SK-N-SH treated with all-trans-retinoic acid at 6 μM for 48 hours (cell line): Measurements from ENCODE around the gene MAP1S.

Experiments used
- ATAC-seq: fragments of 200-7000 bp; cut with Tn5 transposase; 3 replicates; pipeline ENCODE4 v1.9.1; 2020; ENCODE audit warnings: mild to moderate bottlenecking, moderate library complexity
- BACH2 ChIP-seq: fragments of 250-450 bp; sonication (Bioruptor Pico); IDR thresholded peaks from 2 replicates; pipeline ENCODE4 v1.9.0; 2021; ENCODE audit warnings: mild to moderate bottlenecking, borderline replicate concordance
- CREB5 ChIP-seq: fragments of 250-450 bp; sonication (Bioruptor Pico); IDR thresholded peaks from 2 replicates; pipeline ENCODE4 v1.5.1; 2020; ENCODE audit warnings: low read depth, mild to moderate bottlenecking, moderate library complexity
- CSDC2 ChIP-seq: fragments of 250-450 bp; sonication (Bioruptor Pico); IDR thresholded peaks from 2 replicates; pipeline ENCODE4 v1.5.0; 2020; ENCODE audit warnings: mild to moderate bottlenecking, moderate library complexity
- GLIS3 ChIP-seq: fragments of 250-450 bp; sonication (Bioruptor Pico); IDR thresholded peaks from 2 replicates; pipeline ENCODE4 v1.5.0; 2020; ENCODE audit warnings: mild to moderate bottlenecking, moderate library complexity
- ISL1 ChIP-seq: fragments of 250-450 bp; sonication (Bioruptor Pico); IDR thresholded peaks from 2 replicates; pipeline ENCODE4 v2.1.2; 2022; ENCODE audit warnings: mild to moderate bottlenecking, moderate library complexity
- OSR1 ChIP-seq: fragments of 250-450 bp; sonication (Bioruptor Pico); IDR thresholded peaks from 2 replicates; pipeline ENCODE4 v1.8.0; 2022; ENCODE audit warnings: moderate library complexity, mild to moderate bottlenecking, inconsistent platforms
- RARB ChIP-seq: fragments of 250-450 bp; sonication (Bioruptor Pico); IDR thresholded peaks from 2 replicates; pipeline ENCODE4 v1.8.0; 2021; ENCODE audit warnings: mild to moderate bottlenecking, moderate library complexity
- SNAI2 ChIP-seq: fragments of 250-450 bp; sonication (Bioruptor Pico); IDR thresholded peaks from 2 replicates; pipeline ENCODE4 v1.5.0; 2020; ENCODE audit warnings: mild to moderate bottlenecking, moderate library complexity
- TOX ChIP-seq: fragments of 250-450 bp; sonication (Bioruptor Pico); IDR thresholded peaks from 2 replicates; pipeline ENCODE4 v1.8.0; 2021; ENCODE audit warnings: mild to moderate bottlenecking, moderate library complexity, borderline replicate concordance
- ZFP3 ChIP-seq: fragments of 250-450 bp; sonication (Bioruptor Pico); IDR thresholded peaks from 2 replicates; pipeline ENCODE4 v1.5.0; 2020; ENCODE audit warnings: mild to moderate bottlenecking, moderate library complexity
- ZFP30 ChIP-seq: fragments of 450-650 bp; formaldehyde crosslinking; IDR thresholded peaks from 2 replicates; pipeline ENCODE4 v1.5.0; 2022; ENCODE audit warnings: mild to moderate bottlenecking, moderate library complexity
- ZNF565 ChIP-seq: fragments of 450-650 bp; formaldehyde crosslinking; conservative IDR thresholded peaks from 2 replicates; pipeline ENCODE4 v1.5.0; 2020; ENCODE audit warnings: low read depth, mild to moderate bottlenecking, moderate library complexity
- ZNF70 ChIP-seq: fragments of 450-650 bp; formaldehyde crosslinking; IDR thresholded peaks from 2 replicates; pipeline ENCODE4 v1.5.0; 2020; ENCODE audit warnings: mild to moderate bottlenecking, moderate library complexity
- ZNF8 ChIP-seq: fragments of 450-650 bp; formaldehyde crosslinking; IDR thresholded peaks from 2 replicates; pipeline ENCODE4 v1.5.0; 2020; ENCODE audit warnings: mild to moderate bottlenecking, moderate library complexity
- TF ChIP-seq, protein P1 (sequence below): fragments of 250-450 bp; sonication (Bioruptor Pico); IDR thresholded peaks from 2 replicates; pipeline ENCODE4 v1.8.0; 2020; ENCODE audit warnings: mild to moderate bottlenecking, moderate library complexity, borderline replicate concordance
- TF ChIP-seq, protein P2 (sequence below): fragments of 250-450 bp; sonication (Bioruptor Pico); IDR thresholded peaks from 2 replicates; pipeline ENCODE4 v1.8.0; 2021; ENCODE audit warnings: low read depth, mild to moderate bottlenecking, moderate library complexity, borderline replicate concordance
- TF ChIP-seq, protein P3 (sequence below): fragments of 250-450 bp; sonication (Bioruptor Pico); IDR thresholded peaks from 2 replicates; pipeline ENCODE4 v1.5.1; 2021; ENCODE audit warnings: mild to moderate bottlenecking, moderate library complexity

MAP1S gene

DNA sequence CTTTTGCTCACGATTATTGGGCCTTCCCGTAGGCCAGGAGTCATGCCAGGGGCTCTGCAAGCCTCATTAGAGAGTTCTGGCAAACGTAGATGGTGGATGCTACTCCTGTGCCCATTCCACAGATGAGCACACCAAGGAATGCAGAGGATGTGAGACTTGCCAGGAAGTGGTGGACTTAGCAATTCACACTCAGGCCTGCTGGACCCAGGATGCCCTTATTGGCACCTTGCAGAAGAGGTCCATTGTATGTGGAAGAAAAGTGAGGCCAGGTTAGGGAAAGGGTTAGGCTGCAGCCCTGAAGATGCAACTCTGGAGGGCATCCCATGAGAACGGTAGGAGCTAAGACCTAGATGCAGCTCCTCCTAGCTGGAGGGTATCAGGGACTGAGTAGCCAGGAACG, 37.0 kb upstream of the MAP1S start:
- ATAC-seq: no peak
- TF ChIP-seq SNAI2: no peak

- no peak for ATAC-seq
- TF ChIP-seq ZFP30 (CRISPR knock-in tag) (no peak), TOX (CRISPR knock-in tag) (no peak), ISL1 (CRISPR knock-in tag) (no peak), OSR1 (CRISPR knock-in tag) (no peak)
Measured at GRCh38 chr19:17683078-17683477, 36.2 kb upstream of the MAP1S start.

- no peak for TF ChIP-seq BACH2 (CRISPR knock-in tag)
- TF ChIP-seq, protein P1, sequence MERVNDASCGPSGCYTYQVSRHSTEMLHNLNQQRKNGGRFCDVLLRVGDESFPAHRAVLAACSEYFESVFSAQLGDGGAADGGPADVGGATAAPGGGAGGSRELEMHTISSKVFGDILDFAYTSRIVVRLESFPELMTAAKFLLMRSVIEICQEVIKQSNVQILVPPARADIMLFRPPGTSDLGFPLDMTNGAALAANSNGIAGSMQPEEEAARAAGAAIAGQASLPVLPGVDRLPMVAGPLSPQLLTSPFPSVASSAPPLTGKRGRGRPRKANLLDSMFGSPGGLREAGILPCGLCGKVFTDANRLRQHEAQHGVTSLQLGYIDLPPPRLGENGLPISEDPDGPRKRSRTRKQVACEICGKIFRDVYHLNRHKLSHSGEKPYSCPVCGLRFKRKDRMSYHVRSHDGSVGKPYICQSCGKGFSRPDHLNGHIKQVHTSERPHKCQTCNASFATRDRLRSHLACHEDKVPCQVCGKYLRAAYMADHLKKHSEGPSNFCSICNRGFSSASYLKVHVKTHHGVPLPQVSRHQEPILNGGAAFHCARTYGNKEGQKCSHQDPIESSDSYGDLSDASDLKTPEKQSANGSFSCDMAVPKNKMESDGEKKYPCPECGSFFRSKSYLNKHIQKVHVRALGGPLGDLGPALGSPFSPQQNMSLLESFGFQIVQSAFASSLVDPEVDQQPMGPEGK: no peak
- no peak for TF ChIP-seq ZNF70
- no peak for TF ChIP-seq CREB5 (CRISPR knock-in tag)
- TF ChIP-seq RARB (CRISPR knock-in tag): no peak
- TF ChIP-seq ZNF8 (CRISPR knock-in tag): no peak
- TF ChIP-seq ZNF565 (CRISPR knock-in tag): no peak
- TF ChIP-seq ISL1 (CRISPR knock-in tag): no peak
- TF ChIP-seq GLIS3 (CRISPR knock-in tag): no peak
- TF ChIP-seq, protein P2, sequence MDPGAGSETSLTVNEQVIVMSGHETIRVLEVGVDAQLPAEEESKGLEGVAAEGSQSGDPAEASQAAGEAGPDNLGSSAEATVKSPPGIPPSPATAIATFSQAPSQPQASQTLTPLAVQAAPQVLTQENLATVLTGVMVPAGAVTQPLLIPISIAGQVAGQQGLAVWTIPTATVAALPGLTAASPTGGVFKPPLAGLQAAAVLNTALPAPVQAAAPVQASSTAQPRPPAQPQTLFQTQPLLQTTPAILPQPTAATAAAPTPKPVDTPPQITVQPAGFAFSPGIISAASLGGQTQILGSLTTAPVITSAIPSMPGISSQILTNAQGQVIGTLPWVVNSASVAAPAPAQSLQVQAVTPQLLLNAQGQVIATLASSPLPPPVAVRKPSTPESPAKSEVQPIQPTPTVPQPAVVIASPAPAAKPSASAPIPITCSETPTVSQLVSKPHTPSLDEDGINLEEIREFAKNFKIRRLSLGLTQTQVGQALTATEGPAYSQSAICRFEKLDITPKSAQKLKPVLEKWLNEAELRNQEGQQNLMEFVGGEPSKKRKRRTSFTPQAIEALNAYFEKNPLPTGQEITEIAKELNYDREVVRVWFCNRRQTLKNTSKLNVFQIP (CRISPR knock-in tag): no peak
- TF ChIP-seq OSR1 (CRISPR knock-in tag): no peak
- no peak for TF ChIP-seq CSDC2 (CRISPR knock-in tag)
Measured at GRCh38 chr19:17684256-17684655, 35.0 kb upstream of the MAP1S start.

DNA sequence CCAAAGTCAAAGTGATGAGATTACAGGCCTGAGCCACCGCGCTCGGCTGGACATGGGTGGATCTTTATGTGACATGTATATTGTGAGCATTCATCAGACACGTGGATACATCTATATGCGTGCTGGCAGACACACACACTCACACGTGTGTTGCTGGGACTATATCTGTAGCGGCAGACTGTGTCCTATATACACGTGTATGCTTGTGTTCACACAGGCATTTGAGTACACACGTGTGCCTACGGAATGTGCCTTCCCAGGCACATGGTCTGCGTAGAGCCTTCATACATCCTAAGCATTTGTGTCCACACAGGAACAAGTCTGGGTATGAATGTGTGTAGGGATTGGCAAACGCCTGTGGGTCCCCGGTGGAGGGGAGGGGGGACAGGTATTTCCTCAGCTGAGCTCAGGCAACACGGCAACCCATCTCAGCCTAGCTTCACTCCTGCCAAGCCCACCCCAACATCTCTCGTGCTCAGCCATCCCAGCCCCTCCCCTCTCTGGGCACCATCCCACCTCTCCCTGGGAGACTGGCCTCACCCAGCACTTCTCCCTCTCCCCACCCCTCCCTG, 33.7 kb upstream of the MAP1S start:
- no peak for ATAC-seq
- TF ChIP-seq ZFP3 (CRISPR knock-in tag) (no peak), OSR1 (CRISPR knock-in tag) (no peak), SNAI2 (no peak), ZFP30 (CRISPR knock-in tag) (no peak), BACH2 (CRISPR knock-in tag) (no peak), CREB5 (CRISPR knock-in tag) (no peak), CSDC2 (CRISPR knock-in tag) (no peak)
- TF ChIP-seq, protein P3, sequence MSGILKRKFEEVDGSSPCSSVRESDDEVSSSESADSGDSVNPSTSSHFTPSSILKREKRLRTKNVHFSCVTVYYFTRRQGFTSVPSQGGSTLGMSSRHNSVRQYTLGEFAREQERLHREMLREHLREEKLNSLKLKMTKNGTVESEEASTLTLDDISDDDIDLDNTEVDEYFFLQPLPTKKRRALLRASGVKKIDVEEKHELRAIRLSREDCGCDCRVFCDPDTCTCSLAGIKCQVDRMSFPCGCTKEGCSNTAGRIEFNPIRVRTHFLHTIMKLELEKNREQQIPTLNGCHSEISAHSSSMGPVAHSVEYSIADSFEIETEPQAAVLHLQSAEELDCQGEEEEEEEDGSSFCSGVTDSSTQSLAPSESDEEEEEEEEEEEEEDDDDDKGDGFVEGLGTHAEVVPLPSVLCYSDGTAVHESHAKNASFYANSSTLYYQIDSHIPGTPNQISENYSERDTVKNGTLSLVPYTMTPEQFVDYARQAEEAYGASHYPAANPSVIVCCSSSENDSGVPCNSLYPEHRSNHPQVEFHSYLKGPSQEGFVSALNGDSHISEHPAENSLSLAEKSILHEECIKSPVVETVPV (CRISPR knock-in tag): no peak
- TF ChIP-seq, protein P2 (CRISPR knock-in tag): no peak

More at GRCh38 chr19:17684256-17684655, 35.0 kb upstream of the MAP1S start:
- ATAC-seq: no peak
